HEK293 (cell line): ENCODE results near the gene SMAD7.

Experiments used
- KLF1 ChIP-seq: fragments of 450-650 bp; formaldehyde crosslinking; IDR thresholded peaks from 2 replicates; pipeline ENCODE4 v1.5.1; 2016; ENCODE audit warnings: missing biosample characterization, missing genetic modification characterization
- KLF16 ChIP-seq: fragments of 450-650 bp; formaldehyde crosslinking; IDR thresholded peaks from 2 replicates; pipeline ENCODE4 v1.5.1; 2017; ENCODE audit warnings: missing biosample characterization, missing genetic modification characterization
- SALL2 ChIP-seq: fragments of 450-650 bp; formaldehyde crosslinking; IDR thresholded peaks from 2 replicates; pipeline ENCODE4 v1.5.0; 2017; ENCODE audit warnings: missing biosample characterization, mild to moderate bottlenecking, missing genetic modification characterization, borderline replicate concordance
- SCRT1 ChIP-seq: fragments of 450-650 bp; formaldehyde crosslinking; IDR thresholded peaks from 2 replicates; pipeline ENCODE4 v1.5.1; 2016; ENCODE audit warnings: missing biosample characterization, missing genetic modification characterization, borderline replicate concordance
- ZBTB48 ChIP-seq: fragments of 450-650 bp; formaldehyde crosslinking; IDR thresholded peaks from 2 replicates; pipeline ENCODE4 v1.5.1; 2016; ENCODE audit warnings: missing biosample characterization, missing genetic modification characterization
- ZBTB7A ChIP-seq: fragments of 450-650 bp; formaldehyde crosslinking; IDR thresholded peaks from 2 replicates; pipeline ENCODE4 v1.5.1; 2016; ENCODE audit warnings: low read depth, missing biosample characterization, missing genetic modification characterization
- ZNF16 ChIP-seq: fragments of 450-650 bp; formaldehyde crosslinking; IDR thresholded peaks from 2 replicates; pipeline ENCODE4 v1.5.1; 2016; ENCODE audit warnings: low read depth, missing biosample characterization, missing genetic modification characterization
- ZNF391 ChIP-seq: fragments of 450-650 bp; formaldehyde crosslinking; IDR thresholded peaks from 2 replicates; pipeline ENCODE4 v1.5.1; 2016; ENCODE audit warnings: low read depth, missing biosample characterization, missing genetic modification characterization, borderline replicate concordance
- ZNF394 ChIP-seq: fragments of 450-650 bp; formaldehyde crosslinking; IDR thresholded peaks from 2 replicates; pipeline ENCODE4 v1.5.1; 2016; ENCODE audit warnings: missing biosample characterization, missing genetic modification characterization, mild to moderate bottlenecking, moderate library complexity, borderline replicate concordance
- ZNF501 ChIP-seq: fragments of 450-650 bp; formaldehyde crosslinking; IDR thresholded peaks from 2 replicates; pipeline ENCODE4 v1.5.1; 2016; ENCODE audit warnings: missing biosample characterization, missing genetic modification characterization
- ZNF514 ChIP-seq: fragments of 450-650 bp; formaldehyde crosslinking; IDR thresholded peaks from 2 replicates; pipeline ENCODE4 v1.5.1; 2016; ENCODE audit warnings: missing biosample characterization, missing genetic modification characterization
- ZNF600 ChIP-seq: fragments of 450-650 bp; formaldehyde crosslinking; IDR thresholded peaks from 2 replicates; pipeline ENCODE4 v1.5.1; 2016; ENCODE audit warnings: missing biosample characterization, missing genetic modification characterization
- ZNF621 ChIP-seq: fragments of 450-650 bp; formaldehyde crosslinking; IDR thresholded peaks from 2 replicates; pipeline ENCODE4 v1.5.1; 2017; ENCODE audit warnings: missing biosample characterization, missing genetic modification characterization
- ZNF670 ChIP-seq: fragments of 450-650 bp; formaldehyde crosslinking; IDR thresholded peaks from 2 replicates; pipeline ENCODE4 v1.5.1; 2016; ENCODE audit warnings: missing biosample characterization, missing genetic modification characterization, low read depth
- ZNF791 ChIP-seq: fragments of 450-650 bp; formaldehyde crosslinking; IDR thresholded peaks from 2 replicates; pipeline ENCODE4 v1.5.1; 2016; ENCODE audit warnings: missing biosample characterization, missing genetic modification characterization
- ZNF843 ChIP-seq: fragments of 450-650 bp; formaldehyde crosslinking; IDR thresholded peaks from 2 replicates; pipeline ENCODE4 v1.5.1; 2016; ENCODE audit warnings: missing biosample characterization, missing genetic modification characterization
- TF ChIP-seq, protein P1 (sequence below): fragments of 450-650 bp; IDR thresholded peaks from 2 replicates; pipeline ENCODE4 v1.5.1; 2018; ENCODE audit warnings: missing biosample characterization, mild to moderate bottlenecking, missing genetic modification characterization
- TF ChIP-seq, protein P2 (sequence below): fragments of 450-650 bp; formaldehyde crosslinking; IDR thresholded peaks from 2 replicates; pipeline ENCODE4 v1.5.1; 2016; ENCODE audit warnings: missing biosample characterization, missing genetic modification characterization, borderline replicate concordance
- TF ChIP-seq, protein P3 (sequence below): fragments of 450-650 bp; formaldehyde crosslinking; optimal IDR thresholded peaks from 2 replicates; pipeline ENCODE3; 2016; ENCODE audit warnings: missing biosample characterization, mild to moderate bottlenecking, missing genetic modification characterization
- TF ChIP-seq, protein P4 (sequence below): fragments of 450-650 bp; formaldehyde crosslinking; IDR thresholded peaks from 2 replicates; pipeline ENCODE4 v1.5.1; 2016; ENCODE audit warnings: missing biosample characterization, missing genetic modification characterization, low read depth

SMAD7 gene

DNA sequence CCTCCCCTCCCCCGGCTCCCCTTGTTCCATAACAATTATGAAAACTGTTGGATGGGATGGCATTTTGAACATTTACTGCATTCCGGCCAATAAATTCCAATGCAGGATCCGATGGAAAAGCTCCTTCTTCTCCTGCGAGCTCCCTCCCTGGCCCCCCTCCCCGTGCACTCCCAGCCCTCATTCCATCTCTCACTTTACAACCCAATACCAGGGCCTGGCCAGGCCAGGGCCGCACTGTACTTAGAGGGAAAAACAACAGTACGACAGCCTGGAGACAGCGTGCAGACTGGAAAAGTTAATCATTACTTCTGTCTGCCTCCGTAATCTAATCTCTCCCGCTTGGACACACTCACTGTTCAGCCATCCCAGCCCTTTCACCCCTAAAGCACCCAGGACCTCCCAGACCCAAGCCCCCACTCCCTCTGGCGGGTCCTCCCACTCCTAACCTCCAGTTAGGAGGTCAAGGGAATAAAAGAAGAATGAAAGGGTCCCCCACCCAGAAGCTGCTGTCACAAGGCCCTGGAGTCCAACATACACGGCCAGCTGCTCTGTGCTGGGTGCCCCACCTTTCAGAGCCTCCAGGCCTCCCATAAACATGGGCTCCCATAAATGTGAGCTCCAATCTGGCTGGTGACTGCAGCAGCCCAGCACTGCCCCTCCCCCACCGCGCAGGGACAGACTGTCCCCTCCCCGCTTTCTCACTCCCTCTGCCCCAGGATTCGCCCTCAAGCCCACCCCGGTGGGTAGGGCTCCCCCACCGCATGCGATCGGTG lies 20.6 kb downstream of the SMAD7 start (continued):
- TF ChIP-seq SALL2: no peak
- TF ChIP-seq, protein P1, sequence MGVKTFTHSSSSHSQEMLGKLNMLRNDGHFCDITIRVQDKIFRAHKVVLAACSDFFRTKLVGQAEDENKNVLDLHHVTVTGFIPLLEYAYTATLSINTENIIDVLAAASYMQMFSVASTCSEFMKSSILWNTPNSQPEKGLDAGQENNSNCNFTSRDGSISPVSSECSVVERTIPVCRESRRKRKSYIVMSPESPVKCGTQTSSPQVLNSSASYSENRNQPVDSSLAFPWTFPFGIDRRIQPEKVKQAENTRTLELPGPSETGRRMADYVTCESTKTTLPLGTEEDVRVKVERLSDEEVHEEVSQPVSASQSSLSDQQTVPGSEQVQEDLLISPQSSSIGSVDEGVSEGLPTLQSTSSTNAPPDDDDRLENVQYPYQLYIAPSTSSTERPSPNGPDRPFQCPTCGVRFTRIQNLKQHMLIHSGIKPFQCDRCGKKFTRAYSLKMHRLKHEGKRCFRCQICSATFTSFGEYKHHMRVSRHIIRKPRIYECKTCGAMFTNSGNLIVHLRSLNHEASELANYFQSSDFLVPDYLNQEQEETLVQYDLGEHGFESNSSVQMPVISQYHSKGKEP (tag by site-specific recombination): no peak
- TF ChIP-seq, protein P2, sequence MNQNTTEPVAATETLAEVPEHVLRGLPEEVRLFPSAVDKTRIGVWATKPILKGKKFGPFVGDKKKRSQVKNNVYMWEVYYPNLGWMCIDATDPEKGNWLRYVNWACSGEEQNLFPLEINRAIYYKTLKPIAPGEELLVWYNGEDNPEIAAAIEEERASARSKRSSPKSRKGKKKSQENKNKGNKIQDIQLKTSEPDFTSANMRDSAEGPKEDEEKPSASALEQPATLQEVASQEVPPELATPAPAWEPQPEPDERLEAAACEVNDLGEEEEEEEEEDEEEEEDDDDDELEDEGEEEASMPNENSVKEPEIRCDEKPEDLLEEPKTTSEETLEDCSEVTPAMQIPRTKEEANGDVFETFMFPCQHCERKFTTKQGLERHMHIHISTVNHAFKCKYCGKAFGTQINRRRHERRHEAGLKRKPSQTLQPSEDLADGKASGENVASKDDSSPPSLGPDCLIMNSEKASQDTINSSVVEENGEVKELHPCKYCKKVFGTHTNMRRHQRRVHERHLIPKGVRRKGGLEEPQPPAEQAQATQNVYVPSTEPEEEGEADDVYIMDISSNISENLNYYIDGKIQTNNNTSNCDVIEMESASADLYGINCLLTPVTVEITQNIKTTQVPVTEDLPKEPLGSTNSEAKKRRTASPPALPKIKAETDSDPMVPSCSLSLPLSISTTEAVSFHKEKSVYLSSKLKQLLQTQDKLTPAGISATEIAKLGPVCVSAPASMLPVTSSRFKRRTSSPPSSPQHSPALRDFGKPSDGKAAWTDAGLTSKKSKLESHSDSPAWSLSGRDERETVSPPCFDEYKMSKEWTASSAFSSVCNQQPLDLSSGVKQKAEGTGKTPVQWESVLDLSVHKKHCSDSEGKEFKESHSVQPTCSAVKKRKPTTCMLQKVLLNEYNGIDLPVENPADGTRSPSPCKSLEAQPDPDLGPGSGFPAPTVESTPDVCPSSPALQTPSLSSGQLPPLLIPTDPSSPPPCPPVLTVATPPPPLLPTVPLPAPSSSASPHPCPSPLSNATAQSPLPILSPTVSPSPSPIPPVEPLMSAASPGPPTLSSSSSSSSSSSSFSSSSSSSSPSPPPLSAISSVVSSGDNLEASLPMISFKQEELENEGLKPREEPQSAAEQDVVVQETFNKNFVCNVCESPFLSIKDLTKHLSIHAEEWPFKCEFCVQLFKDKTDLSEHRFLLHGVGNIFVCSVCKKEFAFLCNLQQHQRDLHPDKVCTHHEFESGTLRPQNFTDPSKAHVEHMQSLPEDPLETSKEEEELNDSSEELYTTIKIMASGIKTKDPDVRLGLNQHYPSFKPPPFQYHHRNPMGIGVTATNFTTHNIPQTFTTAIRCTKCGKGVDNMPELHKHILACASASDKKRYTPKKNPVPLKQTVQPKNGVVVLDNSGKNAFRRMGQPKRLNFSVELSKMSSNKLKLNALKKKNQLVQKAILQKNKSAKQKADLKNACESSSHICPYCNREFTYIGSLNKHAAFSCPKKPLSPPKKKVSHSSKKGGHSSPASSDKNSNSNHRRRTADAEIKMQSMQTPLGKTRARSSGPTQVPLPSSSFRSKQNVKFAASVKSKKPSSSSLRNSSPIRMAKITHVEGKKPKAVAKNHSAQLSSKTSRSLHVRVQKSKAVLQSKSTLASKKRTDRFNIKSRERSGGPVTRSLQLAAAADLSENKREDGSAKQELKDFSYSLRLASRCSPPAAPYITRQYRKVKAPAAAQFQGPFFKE (tag by site-specific recombination): no peak
- TF ChIP-seq ZNF843 (tag by site-specific recombination): 0 out of 2 replicates have a peak, but pooled peaks have one; percentile 17
- no peak for TF ChIP-seq ZNF621
- peak; percentile 77 for TF ChIP-seq KLF1 (tag by site-specific recombination)
- TF ChIP-seq ZNF394 (tag by site-specific recombination): no peak
- no peak for TF ChIP-seq ZNF391 (tag by site-specific recombination)
- TF ChIP-seq, protein P3, sequence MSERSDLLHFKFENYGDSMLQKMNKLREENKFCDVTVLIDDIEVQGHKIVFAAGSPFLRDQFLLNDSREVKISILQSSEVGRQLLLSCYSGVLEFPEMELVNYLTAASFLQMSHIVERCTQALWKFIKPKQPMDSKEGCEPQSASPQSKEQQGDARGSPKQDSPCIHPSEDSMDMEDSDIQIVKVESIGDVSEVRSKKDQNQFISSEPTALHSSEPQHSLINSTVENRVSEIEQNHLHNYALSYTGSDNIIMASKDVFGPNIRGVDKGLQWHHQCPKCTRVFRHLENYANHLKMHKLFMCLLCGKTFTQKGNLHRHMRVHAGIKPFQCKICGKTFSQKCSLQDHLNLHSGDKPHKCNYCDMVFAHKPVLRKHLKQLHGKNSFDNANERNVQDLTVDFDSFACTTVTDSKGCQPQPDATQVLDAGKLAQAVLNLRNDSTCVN (tag by site-specific recombination): no peak
- TF ChIP-seq ZNF670: no peak
- TF ChIP-seq ZNF501 (tag by site-specific recombination): 0 out of 2 replicates have a peak, but pooled peaks have one; percentile 35
- TF ChIP-seq KLF16 (tag by site-specific recombination): no peak
- TF ChIP-seq SCRT1 (tag by site-specific recombination): no peak
- peak; percentile 94 for TF ChIP-seq ZNF600
- no peak for TF ChIP-seq ZNF791 (tag by site-specific recombination)
- no peak for TF ChIP-seq ZBTB48 (tag by site-specific recombination)
- TF ChIP-seq, protein P4, sequence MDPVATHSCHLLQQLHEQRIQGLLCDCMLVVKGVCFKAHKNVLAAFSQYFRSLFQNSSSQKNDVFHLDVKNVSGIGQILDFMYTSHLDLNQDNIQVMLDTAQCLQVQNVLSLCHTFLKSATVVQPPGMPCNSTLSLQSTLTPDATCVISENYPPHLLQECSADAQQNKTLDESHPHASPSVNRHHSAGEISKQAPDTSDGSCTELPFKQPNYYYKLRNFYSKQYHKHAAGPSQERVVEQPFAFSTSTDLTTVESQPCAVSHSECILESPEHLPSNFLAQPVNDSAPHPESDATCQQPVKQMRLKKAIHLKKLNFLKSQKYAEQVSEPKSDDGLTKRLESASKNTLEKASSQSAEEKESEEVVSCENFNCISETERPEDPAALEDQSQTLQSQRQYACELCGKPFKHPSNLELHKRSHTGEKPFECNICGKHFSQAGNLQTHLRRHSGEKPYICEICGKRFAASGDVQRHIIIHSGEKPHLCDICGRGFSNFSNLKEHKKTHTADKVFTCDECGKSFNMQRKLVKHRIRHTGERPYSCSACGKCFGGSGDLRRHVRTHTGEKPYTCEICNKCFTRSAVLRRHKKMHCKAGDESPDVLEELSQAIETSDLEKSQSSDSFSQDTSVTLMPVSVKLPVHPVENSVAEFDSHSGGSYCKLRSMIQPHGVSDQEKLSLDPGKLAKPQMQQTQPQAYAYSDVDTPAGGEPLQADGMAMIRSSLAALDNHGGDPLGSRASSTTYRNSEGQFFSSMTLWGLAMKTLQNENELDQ (tag by site-specific recombination): no peak
- no peak for TF ChIP-seq ZBTB7A
- no peak for TF ChIP-seq ZNF16 (tag by site-specific recombination)
- no peak for TF ChIP-seq ZNF514 (tag by site-specific recombination)
